Stimulated activated CD8-positive, alpha-beta memory T cell treated with anti-CD3 and anti-CD28 coated beads, Interleukin-15, amount 100 ng/mL, for 24 hours (primary cell): ENCODE data around the gene LAMA5.

Experiments
- DNase-seq: peaks from one replicate; pipeline ENCODE4 v3.0.0-alpha.2; 2020; ENCODE audit warnings: low read depth

Gene LAMA5

GRCh38 chr20:62360854-62361798 lies 6.0 kb downstream of the LAMA5 start:
- DNase-seq: no peak

- no peak for DNase-seq
Observed at GRCh38 chr20:62359491-62360121, 7.5 kb downstream of the LAMA5 start.

- no peak for DNase-seq
Observed at GRCh38 chr20:62359043-62359490, 8.0 kb downstream of the LAMA5 start.

- no peak for DNase-seq
Observed at GRCh38 chr20:62358171-62359042, 8.7 kb downstream of the LAMA5 start.

- no peak for DNase-seq
Observed at GRCh38 chr20:62357681-62358080, 9.4 kb downstream of the LAMA5 start.

GRCh38 chr20:62357187-62357667 lies 9.9 kb downstream of the LAMA5 start:
- no peak for DNase-seq

- DNase-seq: no peak
Observed at GRCh38 chr20:62356589-62357186, 10.4 kb downstream of the LAMA5 start.

GRCh38 chr20:62355878-62356588 lies 11.1 kb downstream of the LAMA5 start:
- DNase-seq: no peak

- DNase-seq: no peak
Observed at GRCh38 chr20:62355516-62355877, 11.6 kb downstream of the LAMA5 start.

GRCh38 chr20:62354811-62355341 lies 12.2 kb downstream of the LAMA5 start:
- DNase-seq: no peak

- no peak for DNase-seq
Observed at GRCh38 chr20:62354031-62354808, 12.9 kb downstream of the LAMA5 start.

GRCh38 chr20:62353289-62354030 lies 13.7 kb downstream of the LAMA5 start:
- no peak for DNase-seq

- DNase-seq: no peak
Observed at GRCh38 chr20:62352402-62353288, 14.5 kb downstream of the LAMA5 start.

- DNase-seq: no peak
Observed at GRCh38 chr20:62351469-62352401, 15.4 kb downstream of the LAMA5 start.

GRCh38 chr20:62350629-62351422 lies 16.3 kb downstream of the LAMA5 start:
- no peak for DNase-seq

- DNase-seq: no peak
Observed at GRCh38 chr20:62350098-62350628, 16.9 kb downstream of the LAMA5 start.
